ENCODE results near the gene CCSER2.
"Not testable (repeated sequence)": the region's sequence is repeated elsewhere in the genome, so short reads cannot be mapped to it uniquely, and the experiment has no call there.

Gene CCSER2

GRCh38 chr10:84328418-84329195 is at the start of gene CCSER2:
TSS of gene CCSER2 (plus strand) at chr10:84328589. CDS start at chr10:84371053, 42,464 bp downstream.
- peak; percentile 71 for DNase-seq

GRCh38 chr10:84279876-84280475 is 48.4 kb upstream of the CCSER2 start:
- not testable (repeated sequence) for DNase-seq

- no peak for DNase-seq
Measured at GRCh38 chr10:84286695-84287094, 41.7 kb upstream of the CCSER2 start.

DNA sequence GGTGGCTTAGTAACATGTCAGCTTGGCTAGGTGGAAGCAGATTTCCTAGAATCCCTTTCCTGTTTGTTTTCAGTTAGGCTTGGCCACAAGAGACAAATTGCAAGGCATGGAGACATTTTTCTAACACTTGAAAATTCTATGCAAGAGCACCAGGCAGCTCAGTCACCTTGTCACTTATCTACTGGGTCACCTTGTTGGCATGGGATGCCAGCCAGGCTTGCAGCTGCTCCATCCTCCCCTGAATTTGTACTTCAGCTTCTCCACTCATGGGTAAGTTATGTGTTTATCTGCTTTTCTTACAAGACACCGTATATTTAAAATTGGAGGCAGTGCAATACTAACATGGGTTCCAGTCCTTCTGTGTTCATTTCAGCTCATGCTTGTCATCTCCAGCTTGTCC is 40.2 kb upstream of the CCSER2 start:
- DNase-seq = no peak

- DNase-seq = no peak
Measured at GRCh38 chr10:84289521-84290200, 38.7 kb upstream of the CCSER2 start.

DNA sequence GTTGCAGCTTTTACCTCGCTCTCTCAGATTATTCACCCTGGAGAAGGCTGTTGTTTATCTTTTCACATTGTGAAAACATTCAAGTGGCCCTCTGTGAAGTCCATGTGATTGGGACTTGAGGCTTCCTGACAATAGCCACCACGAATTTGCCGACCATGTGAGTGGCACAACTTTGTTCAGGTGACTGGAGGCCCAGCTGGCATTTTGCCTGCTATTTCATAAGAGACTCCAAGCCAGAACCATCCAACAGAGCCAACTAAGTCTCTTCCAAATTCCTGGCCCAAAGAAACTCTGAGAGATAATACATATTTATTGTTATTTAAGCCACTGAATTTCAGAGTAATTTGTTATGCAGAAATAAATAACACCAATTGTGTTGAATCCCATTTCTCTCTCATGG is 38.2 kb upstream of the CCSER2 start:
- no peak for DNase-seq

DNA sequence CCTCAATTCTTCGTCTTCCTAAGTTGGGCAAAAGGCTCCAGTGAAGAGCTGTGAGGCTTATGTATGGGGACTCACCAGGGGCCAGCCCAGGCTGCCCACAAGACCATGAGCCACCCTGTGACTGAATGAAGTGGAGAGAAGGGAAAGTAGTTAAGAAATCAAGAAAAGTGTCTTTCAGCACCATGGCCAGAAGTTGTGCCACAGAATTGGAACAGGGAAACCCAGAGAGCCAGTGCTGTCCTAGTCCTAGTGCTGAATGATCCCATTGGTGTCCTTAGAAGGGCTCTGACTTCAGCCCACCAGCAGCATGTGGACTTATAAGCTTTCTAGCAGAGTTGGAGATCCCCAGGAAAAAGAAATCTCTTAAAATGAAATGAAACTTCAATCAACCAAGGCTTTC is 37.0 kb upstream of the CCSER2 start:
- no peak for DNase-seq

- no peak for DNase-seq
Measured at GRCh38 chr10:84292502-84292901, 35.9 kb upstream of the CCSER2 start.

GRCh38 chr10:84293171-84293570 is 35.2 kb upstream of the CCSER2 start:
- no peak for DNase-seq

DNA sequence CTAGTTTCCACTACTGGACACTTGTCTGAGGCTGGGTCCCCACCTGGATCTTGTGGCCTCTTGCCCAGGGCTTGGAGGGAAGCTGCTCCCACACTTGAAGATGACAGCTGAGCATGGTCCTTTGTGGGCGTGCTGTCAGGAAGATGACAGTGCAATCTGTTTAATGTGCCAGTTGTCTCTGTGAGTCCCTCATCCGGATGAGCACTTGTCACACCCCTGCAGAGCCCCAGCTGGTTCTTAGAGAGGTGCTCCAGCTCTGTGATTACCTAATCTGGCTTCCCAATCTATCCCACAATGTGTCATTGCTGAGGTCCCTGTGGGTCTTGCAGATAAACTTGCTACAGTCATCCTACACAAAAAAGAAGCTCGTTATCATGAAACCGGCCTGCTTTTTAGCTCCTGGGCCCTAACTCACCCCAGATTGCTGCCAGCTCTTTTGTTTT is 34.8 kb upstream of the CCSER2 start:
- no peak for DNase-seq

DNA sequence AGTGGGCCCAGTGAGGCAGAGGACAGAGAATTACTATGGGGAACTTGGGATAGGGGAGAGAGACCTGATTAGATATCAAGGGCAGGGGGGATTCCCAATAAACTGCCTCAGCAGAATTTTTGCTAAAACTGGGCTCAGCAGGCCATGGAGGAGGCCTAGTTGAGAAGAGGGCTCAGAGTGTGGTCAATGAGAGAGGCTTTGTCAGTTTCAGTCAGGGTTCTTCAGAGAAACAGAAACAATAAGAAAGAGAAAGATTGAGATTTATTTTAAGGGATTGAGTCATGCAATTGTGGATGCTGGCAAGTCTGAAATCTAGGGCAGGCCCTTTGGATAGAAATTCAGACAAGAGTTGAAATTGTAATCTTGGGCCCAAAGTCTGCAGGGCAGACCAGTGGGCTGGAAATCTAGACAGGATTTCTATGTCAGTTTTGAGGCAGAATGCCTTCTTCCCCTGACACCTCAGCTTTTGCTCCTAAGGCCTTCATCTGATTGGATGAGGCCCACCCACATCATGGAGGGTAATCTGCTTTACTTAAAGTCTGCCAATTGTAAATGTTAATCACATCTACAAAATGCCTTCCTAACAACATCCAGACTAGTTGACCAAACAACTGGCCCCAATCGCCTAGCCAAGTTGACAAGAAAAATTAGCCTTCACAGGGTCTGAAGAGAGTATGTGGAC is 33.5 kb upstream of the CCSER2 start:
- DNase-seq = no peak

DNA sequence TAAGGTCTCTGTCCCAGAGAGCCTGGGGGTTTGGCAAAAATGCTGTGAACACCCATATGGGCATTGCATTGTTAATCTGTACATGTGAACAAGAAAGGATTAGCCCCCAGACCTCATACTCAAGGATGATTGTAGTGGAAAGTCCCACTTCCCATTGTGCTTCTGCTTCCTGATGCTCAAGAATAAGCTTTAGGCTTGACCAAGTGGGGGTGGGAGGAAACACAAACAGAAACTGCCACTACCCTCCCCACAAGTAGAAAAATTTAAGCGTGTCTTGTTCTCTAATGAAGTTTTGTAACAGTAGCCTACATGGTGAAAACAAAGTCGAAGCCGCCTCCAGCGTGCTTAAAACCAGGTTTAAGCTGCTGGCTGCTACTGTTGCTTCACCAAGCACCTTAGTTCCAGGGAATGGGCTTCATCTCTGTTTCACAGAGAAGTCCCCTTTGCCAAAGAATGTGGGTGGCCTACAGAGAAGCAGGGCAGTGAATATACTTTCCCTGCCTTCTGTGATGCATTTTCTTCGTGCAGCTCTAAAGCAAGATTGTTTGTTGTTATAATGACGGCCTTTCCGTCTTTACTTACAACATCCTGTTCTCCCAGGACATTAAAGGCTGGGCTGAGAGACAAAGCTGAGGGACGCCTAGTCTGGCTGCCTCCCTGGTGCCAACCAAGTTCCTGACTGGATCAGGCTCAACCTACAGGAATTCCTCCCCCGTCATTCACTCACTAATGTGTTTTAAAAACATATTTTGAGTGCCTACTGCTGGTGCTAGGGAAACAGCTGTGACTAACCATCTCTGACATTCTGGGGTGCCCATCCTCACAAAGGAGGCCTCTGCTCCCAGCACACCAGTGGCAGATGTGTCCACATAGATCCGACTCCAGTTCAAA is 32.1 kb upstream of the CCSER2 start:
- no peak for DNase-seq

- no peak for DNase-seq
Measured at GRCh38 chr10:84298057-84298456, 30.3 kb upstream of the CCSER2 start.

DNA sequence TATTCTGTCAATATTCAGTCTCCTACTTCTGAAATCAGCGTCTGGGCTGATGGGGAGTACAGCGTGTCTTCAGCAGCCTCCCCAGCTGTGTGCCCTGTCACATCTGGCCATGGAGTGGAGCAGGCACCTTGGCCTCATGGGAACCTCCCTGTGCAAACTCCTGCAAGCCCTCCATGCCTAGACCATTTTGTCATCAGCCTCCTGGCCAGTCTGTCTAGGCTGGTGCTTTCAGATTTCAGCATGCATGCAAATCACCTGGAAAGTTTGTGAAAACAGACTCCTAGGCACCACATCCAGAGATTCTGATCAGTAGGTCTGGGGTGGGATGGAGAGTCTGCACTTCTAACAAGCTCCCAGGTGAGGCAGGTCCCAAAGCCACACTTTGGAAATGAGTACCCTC is 26.2 kb upstream of the CCSER2 start:
- DNase-seq = no peak

GRCh38 chr10:84306751-84307384 is 21.5 kb upstream of the CCSER2 start:
- DNase-seq = no peak

- no peak for DNase-seq
Measured at GRCh38 chr10:84308021-84308420, 20.4 kb upstream of the CCSER2 start.

DNA sequence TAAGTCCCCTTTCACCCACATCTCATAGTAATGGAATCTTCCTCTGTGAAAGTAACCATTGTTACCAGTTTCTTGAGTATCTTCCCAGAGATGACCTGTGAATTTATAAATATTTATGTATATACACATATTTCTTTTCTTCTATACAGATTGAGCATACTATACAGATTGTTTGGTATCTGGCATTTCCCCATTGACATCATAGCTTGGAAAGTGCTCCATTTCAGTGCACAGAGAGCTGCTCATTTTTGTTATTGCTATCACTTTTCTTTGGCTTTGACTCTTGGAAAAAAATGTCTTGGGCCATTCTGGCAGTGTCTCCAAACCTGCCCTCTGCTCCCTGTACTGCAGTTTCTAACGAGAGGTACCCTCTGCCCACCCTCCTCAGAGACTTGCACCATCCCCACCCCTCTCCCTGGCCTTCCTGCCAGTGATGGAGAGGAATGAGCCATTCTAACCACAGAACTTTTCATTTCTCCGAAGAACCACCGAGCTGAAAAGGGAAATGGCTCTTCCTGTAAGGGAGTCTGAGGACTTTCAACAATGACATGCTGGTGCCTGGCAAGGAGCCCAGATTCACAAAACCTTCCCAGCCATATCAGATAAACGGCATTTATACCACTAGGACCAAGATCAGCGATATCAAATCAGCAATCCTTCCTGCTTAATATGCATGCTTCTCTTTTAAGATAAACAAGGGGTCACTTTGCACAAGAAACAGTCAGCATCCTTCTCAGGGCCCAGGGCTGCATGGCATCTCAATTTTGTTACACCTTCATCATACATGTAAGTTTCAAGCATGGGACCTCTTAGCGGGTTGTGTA is 19.7 kb upstream of the CCSER2 start:
- peak; percentile 17 for DNase-seq

DNA sequence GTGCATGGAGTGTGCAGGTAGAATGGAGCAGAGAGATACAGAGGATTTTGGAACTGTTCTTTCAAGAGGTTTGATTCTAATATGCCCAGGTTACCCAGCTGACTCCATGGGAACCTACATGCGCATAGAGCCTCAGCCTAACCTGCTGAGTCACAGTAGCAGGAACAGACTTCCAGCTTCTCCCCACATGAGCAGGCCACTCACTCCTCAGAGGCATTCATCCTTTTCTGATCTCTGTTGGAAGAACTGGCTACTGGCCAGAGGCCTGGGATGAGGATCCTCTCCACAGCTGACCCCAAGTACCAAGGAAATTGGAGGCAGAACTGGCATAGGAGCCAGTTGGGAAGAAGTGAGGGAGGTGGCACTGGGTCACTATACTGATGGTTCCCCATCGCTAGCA is 17.9 kb upstream of the CCSER2 start:
- no peak for DNase-seq

DNA sequence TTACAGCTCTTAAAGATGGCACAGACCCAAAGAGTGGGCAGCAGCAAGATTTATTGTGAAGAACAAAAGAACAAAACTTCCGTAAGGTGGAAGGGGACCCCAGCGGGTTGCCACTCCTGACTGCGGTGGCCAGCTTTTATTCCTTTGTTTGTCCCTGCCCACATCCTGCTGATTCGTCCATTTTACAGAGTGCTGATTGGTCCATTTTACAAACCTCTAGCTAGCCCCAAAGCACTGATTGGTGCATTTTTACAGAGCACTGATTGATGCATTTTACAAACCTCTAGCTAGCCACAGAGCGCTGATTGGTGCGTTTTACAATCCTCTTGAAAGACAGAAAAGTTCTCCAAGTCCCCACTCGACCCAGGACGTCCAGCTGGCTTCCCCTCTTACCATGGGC is 16.8 kb upstream of the CCSER2 start:
- no peak for DNase-seq

DNA sequence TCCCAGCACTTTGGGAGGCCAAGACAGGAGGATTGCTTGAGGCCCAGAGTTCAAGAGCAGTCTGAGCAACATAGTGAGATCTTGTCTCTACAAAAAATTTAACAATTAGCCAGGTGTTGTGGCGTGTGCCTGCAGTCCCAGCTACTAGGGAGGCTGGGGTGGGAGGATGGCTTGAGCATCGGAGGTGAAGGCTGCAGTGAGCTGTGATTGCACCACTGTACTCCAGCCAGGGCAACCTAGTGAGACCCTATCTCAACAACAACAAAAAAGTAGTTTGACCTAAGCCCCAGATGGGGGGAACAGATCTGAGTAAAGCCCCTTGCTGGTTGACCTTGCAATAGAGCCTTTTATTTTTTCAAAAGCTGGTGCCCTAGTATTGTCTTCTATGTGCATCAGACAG is 15.6 kb upstream of the CCSER2 start:
- DNase-seq = no peak

- DNase-seq = no peak
Measured at GRCh38 chr10:84314275-84314674, 14.1 kb upstream of the CCSER2 start.

All from NCI-H1092 treated with DMSO at 0.1 percent for 48 hours (cell line).